Bronchial smooth muscle cell (primary cell): ENCODE results near the gene CUL5. TPM values are rescaled to one million over a fixed set of nuclear protein-coding genes. Genes with fewer than 3 reads are reported as not detected.

ENCODE experiments used
- total RNA-seq: library from RNA; depleted of rRNA; stranded (reverse); fragments of >200 nt; gene quantifications from 2 replicates; pipeline ENCODE4 v1.2.1, GENCODE V29; 2014

The CUL5 gene
- 22.6 and 28.5 TPM in 2 replicates for total RNA-seq

GRCh38 chr11:108008656-108009496 lies at the start of gene CUL5:
CUL5 (plus strand) TSS chr11:108008898; CDS start chr11:108009349, 451 bp downstream.

GRCh38 chr11:108121274-108122155 lies 112.8 kb downstream of the CUL5 start, which contains the start of gene ACAT1:
ACAT1 (plus strand) TSS chr11:108121567; CDS start chr11:108121607, 40 bp downstream.

Other genes starting within 250 kb of the CUL5 start
- 10.2 and 13.1 TPM in 2 replicates for gene SLC35F2, start 150.1 kb upstream of the CUL5 start, total RNA-seq
- gene RAB39A, start 80.5 kb upstream of the CUL5 start, total RNA-seq, result not detected in 2 replicates
- gene ACAT1, start 112.7 kb downstream of the CUL5 start, total RNA-seq, result 145 and 173 TPM in 2 replicates
- 6.3 and 8.2 TPM in 2 replicates for gene NPAT, start 213.7 kb downstream of the CUL5 start, total RNA-seq
- 139 and 163 TPM in 2 replicates for gene ATM, start 214.2 kb downstream of the CUL5 start, total RNA-seq